Testis (tissue), 3 donors: Measurements from ENCODE around the gene BHLHE41. TPM values are rescaled to one million over a fixed set of nuclear protein-coding genes. Genes with fewer than 3 reads are reported as not detected.

Source experiments
- DNase-seq: peaks from one replicate; pipeline ENCODE4 v3.0.0-alpha.2; 2019
- H3K27ac ChIP-seq, 2 donors: fragments of 200-600 bp; sonication (generic); one replicate each; pipeline ENCODE4 v1.5.1; 2019
- H3K27me3 ChIP-seq: fragments of 200-600 bp; sonication (generic); one replicate; pipeline ENCODE4 v1.5.1; 2019
- H3K36me3 ChIP-seq: fragments of 200-600 bp; sonication (generic); one replicate; pipeline ENCODE4 v1.5.1; 2017; ENCODE audit warnings: low read depth; ENCODE audit errors: missing control alignments
- H3K4me1 ChIP-seq: fragments of 200-600 bp; sonication (generic); one replicate; pipeline ENCODE4 v1.5.1; 2019
- H3K4me3 ChIP-seq, 2 donors: fragments of 200-600 bp; sonication (generic); one replicate each; pipeline ENCODE4 v1.5.1; 2017 to 2019
- H3K9me3 ChIP-seq: fragments of 200-600 bp; sonication (generic); one replicate; pipeline ENCODE4 v1.5.1; 2017
- POLR2A ChIP-seq: fragments of 450-650 bp; IDR thresholded peaks from one replicate; pipeline ENCODE4 v1.6.1; 2017; ENCODE audit warnings: antibody characterized with exemption, mild to moderate bottlenecking, moderate library complexity
- WGBS, 2 donors: methylation state at CpG; one replicate each; pipeline ENCODE4 v1.1.5; 2018; 5-methylcytosine and 5-hydroxymethylcytosine counted together
- intact Hi-C: fragments of 100-400 bp; cut with DNase I; formaldehyde crosslinking; loops from one replicate; pipeline ENCODE4 v1.15.1; 2023; ENCODE audit warnings: low total_unique reads
- polyA plus RNA-seq: library from polyadenylated mRNA; stranded (reverse); fragments of 350-450 nt; fragmentation: Illumina TruSeq; extraction: RNeasy Lipid Tissue Mini Kit (QIAGEN cat#74804); gene quantifications from one replicate; pipeline ENCODE4 v1.2.3, GENCODE V29; 2014; ENCODE audit warnings: low read depth, low replicate concordance; ENCODE audit not compliant: insufficient read depth
- total RNA-seq, 2 donors: library from RNA; depleted of rRNA; stranded (reverse); fragments of >200 nt; gene quantifications; one replicate each; pipeline ENCODE4 v1.2.3, GENCODE V29; 2016
- TF ChIP-seq, protein P1 (sequence below), 3 experiments: fragments of 450-650 bp in 2 of 3; fragments of 200-600 bp in 1 of 3; sonication (generic) in 1 of 3; IDR thresholded peaks; one replicate each; pipeline ENCODE4 v1.5.1; 2016 to 2019; ENCODE audit warnings: antibody characterized with exemption in 3 of 3, mild to moderate bottlenecking in 2 of 3, moderate library complexity in 1 of 3

BHLHE41 gene
- total and polyA plus RNA-seq, 3 donors from 2014 or later: 10.0 to 23.8 (median 13.9) TPM

DNA sequence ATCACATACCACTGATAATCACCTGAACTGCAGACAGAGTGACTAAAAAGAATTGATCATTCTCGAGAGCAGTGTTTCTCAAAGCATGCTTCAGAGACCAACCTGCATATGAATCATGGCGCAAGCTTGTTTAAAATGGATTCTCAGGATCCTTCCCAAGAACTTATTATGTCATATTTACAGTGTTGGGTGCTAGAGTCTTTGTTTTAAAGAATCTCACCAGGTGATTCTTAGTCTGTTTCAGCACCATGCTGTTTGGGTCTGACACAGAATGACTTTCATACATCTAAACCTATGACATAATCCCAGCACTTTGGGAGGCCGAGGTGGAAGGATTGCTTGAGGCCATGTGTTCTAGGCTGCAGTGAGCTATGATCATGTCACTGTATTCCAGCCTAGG is 39.3 kb upstream of the BHLHE41 start:
- H3K27ac ChIP-seq: no peak overlapping the region
- no peaks in the 10 kb centered on the region for H3K9me3 ChIP-seq
- WGBS, 2 donors: 78 to 82% methylated on average over 3 of the region's 3 CpGs
- H3K36me3 ChIP-seq: no peaks in the 10 kb centered on the region
- H3K4me1 ChIP-seq: no peaks in the 10 kb centered on the region
- no peak for DNase-seq
- intact Hi-C loops: no loop called here
- no peaks in the 10 kb centered on the region for H3K27me3 ChIP-seq
- no peak for TF ChIP-seq POLR2A
- TF ChIP-seq, protein P1, sequence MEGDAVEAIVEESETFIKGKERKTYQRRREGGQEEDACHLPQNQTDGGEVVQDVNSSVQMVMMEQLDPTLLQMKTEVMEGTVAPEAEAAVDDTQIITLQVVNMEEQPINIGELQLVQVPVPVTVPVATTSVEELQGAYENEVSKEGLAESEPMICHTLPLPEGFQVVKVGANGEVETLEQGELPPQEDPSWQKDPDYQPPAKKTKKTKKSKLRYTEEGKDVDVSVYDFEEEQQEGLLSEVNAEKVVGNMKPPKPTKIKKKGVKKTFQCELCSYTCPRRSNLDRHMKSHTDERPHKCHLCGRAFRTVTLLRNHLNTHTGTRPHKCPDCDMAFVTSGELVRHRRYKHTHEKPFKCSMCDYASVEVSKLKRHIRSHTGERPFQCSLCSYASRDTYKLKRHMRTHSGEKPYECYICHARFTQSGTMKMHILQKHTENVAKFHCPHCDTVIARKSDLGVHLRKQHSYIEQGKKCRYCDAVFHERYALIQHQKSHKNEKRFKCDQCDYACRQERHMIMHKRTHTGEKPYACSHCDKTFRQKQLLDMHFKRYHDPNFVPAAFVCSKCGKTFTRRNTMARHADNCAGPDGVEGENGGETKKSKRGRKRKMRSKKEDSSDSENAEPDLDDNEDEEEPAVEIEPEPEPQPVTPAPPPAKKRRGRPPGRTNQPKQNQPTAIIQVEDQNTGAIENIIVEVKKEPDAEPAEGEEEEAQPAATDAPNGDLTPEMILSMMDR (IDR thresholded peaks at IDR 0.05): no peak
- no peak overlapping the region for H3K4me3 ChIP-seq

DNA sequence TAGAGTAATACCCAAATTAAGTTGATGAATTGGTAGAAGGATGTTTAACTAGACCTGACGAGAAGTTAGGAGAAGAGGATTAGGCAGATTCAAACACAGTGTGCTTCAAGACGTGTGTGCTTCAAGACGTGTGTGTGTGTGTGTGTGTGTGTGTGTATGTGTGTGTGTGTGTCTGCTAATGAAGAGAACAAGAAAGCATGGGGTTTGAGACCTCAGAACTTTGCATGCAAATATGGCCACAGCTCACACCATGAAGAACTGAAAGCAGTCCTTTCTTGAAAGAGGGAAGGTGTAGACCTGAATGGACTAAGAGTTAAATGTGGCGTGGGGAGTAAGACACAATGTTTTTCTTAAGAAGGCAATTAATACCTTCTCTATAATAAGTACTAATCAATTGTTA is 38.1 kb upstream of the BHLHE41 start:
- DNase-seq: no peak
- 77 to 80% methylated on average over 4 of the region's 4 CpGs for WGBS, 2 donors
- TF ChIP-seq, protein P1 (IDR thresholded peaks at IDR 0.05): no peak
- no peak for TF ChIP-seq POLR2A

DNA sequence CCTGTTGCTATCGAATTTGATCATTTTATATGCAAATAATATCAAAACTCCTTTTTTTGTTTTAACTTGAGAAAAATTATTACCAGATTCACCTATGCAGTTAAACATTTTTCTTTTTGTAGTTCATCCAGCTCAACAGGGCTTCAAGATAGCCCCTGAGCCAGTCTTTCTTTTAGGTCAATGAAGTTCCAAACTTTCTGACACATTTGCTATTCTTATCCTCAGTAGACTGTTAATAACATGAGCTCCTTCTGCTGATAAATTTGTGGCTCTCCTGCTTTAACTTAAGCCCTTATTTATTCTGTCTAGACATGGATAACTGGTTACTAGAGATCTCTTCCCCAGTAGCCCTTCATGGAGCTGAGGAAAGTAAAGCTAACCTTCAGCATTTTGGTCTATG is 37.3 kb upstream of the BHLHE41 start:
- Histone ChIP-seq H3K36me3 (no peaks in the 10 kb centered on the region), H3K9me3 (no peaks in the 10 kb centered on the region), H3K4me3 (no peak overlapping the region), H3K27ac (no peak overlapping the region), H3K27me3 (no peaks in the 10 kb centered on the region), H3K4me1 (no peaks in the 10 kb centered on the region)
- TF ChIP-seq, protein P1 (IDR thresholded peaks at IDR 0.05): no peak
- no peak for TF ChIP-seq POLR2A
- 95 to 97% methylated on average over 1 of the region's 1 CpG for WGBS, 2 donors
- DNase-seq: no peak
- intact Hi-C loops: no loop called here

More for the DNA sequence above, 38.1 kb upstream of the BHLHE41 start:
- H3K9me3 ChIP-seq: no peaks in the 10 kb centered on the region
- no peak overlapping the region for H3K4me3 ChIP-seq
- intact Hi-C loops: no loop called here
- no peaks in the 10 kb centered on the region for H3K27me3 ChIP-seq
- no peaks in the 10 kb centered on the region for H3K4me1 ChIP-seq
- no peaks in the 10 kb centered on the region for H3K36me3 ChIP-seq
- no peak overlapping the region for H3K27ac ChIP-seq

DNA sequence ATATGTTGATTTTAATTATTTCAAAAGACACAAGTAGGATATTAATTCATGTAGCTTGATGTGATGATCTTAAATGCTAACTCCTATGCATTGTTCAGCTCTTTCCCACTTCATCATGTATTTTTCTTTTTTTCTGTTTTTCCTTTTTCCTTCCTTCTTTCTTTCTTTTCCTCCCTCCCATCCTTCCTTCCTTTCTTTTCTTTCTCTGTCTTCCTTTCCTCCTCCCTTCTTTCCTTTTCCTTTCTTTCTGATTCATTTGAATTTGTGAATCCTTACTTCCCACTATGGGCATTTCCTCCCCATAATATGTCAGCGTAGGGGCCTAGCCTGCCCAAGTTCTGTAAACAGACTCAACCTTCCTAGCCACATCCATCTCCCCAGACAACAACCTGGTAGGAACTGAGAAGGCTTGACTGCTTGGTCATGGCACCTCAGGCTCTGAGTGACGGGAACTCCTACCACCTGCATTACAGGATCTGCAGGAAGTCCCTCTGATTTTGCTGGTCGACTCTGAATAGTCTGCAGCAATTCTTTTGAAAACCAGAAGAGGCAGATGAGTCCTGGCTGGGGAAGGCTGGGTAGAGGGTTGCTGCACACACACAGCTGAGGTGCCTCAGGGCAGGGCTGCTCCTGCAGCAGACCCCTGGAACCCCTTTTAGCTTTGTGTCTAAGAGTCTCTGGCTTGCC is 33.4 kb upstream of the BHLHE41 start:
- intact Hi-C loops: no loop called here
- no peak overlapping the region for H3K27ac ChIP-seq
- WGBS, 2 donors: 66 to 88% methylated on average over 3 of the region's 3 CpGs

More for the DNA sequence above, 33.4 kb upstream of the BHLHE41 start:
- Histone ChIP-seq H3K4me3 (no peak overlapping the region), H3K36me3 (no peaks in the 10 kb centered on the region), H3K27me3 (no peaks in the 10 kb centered on the region), H3K9me3 (no peaks in the 10 kb centered on the region), H3K4me1 (peaks cover 3% of the 10 kb centered on the region)
- DNase-seq: no peak
- no peak for TF ChIP-seq POLR2A
- TF ChIP-seq, protein P1 (IDR thresholded peaks at IDR 0.05): no peak
